Progenitor cell of endocrine pancreas (in vitro differentiated cells): Measurements from ENCODE around the gene ADM2. TPM values are rescaled to one million over a fixed set of nuclear protein-coding genes. Genes with fewer than 3 reads are reported as not detected.

ENCODE experiments used
- DNase-seq: peaks from one replicate; pipeline ENCODE4 v3.0.0; 2021; ENCODE audit warnings: low spot score; ENCODE audit not compliant: unreplicated experiment
- H3K27ac Mint-ChIP-seq: 2 replicates; pipeline ENCODE4 v1.8.0; 2021; ENCODE audit warnings: mild to moderate bottlenecking, moderate library complexity, mixed read lengths
- H3K27me3 Mint-ChIP-seq: 2 replicates; pipeline ENCODE4 v1.8.0; 2021; ENCODE audit warnings: mixed read lengths
- H3K36me3 Mint-ChIP-seq: 2 replicates; pipeline ENCODE4 v1.8.0; 2022; ENCODE audit warnings: mixed read lengths; ENCODE audit not compliant: insufficient read depth
- H3K4me1 Mint-ChIP-seq: 2 replicates; pipeline ENCODE4 v1.8.0; 2021; ENCODE audit warnings: low read depth, mixed read lengths
- H3K4me3 Mint-ChIP-seq: 2 replicates; pipeline ENCODE4 v1.8.0; 2021; ENCODE audit warnings: low read depth, mild to moderate bottlenecking, moderate library complexity, mixed read lengths
- H3K9me3 Mint-ChIP-seq: 2 replicates; pipeline ENCODE4 v1.8.0; 2021; ENCODE audit warnings: low read depth, mixed read lengths
- total RNA-seq: library from RNA; stranded (reverse); gene quantifications from 2 replicates; pipeline ENCODE4 v1.2.1, GENCODE V29; 2021
- TF ChIP-seq, protein P1 (sequence below): fragments of 200-600 bp; sonication (generic); IDR thresholded peaks from one replicate; pipeline ENCODE4 v1.5.0; 2021; ENCODE audit warnings: antibody characterized with exemption, mild to moderate bottlenecking; ENCODE audit not compliant: unreplicated experiment

ADM2 gene
- total RNA-seq, 1 donor from 2014 or later, result 2.9 TPM

DNA sequence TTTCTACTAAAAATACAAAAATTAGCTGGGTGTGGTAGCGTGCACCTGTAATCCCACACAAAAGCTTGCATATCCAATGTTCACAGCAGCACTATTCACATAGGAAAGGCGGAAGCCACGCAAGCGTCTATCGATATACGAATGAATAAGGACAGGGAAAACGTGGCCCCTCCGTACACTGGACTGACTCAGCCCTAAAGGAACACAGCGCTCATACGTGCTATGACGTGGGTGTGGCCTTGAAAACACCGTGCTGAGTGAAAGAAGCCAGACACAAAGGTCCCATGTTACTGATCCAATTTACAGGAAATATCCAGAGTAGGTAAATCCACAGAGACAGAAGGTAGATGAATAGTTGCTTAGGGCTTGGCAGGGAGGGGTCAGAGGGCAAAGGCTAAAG is 19.1 kb downstream of the ADM2 start:
- Mint-ChIP-seq H3K4me3 (no peak overlapping the region), H3K27ac (no peak overlapping the region), H3K27me3 (peaks cover 7% of the 10 kb centered on the region), H3K4me1 (no peaks in the 10 kb centered on the region), H3K9me3 (no peaks in the 10 kb centered on the region), H3K36me3 (no peaks in the 10 kb centered on the region)
- TF ChIP-seq, protein P1, sequence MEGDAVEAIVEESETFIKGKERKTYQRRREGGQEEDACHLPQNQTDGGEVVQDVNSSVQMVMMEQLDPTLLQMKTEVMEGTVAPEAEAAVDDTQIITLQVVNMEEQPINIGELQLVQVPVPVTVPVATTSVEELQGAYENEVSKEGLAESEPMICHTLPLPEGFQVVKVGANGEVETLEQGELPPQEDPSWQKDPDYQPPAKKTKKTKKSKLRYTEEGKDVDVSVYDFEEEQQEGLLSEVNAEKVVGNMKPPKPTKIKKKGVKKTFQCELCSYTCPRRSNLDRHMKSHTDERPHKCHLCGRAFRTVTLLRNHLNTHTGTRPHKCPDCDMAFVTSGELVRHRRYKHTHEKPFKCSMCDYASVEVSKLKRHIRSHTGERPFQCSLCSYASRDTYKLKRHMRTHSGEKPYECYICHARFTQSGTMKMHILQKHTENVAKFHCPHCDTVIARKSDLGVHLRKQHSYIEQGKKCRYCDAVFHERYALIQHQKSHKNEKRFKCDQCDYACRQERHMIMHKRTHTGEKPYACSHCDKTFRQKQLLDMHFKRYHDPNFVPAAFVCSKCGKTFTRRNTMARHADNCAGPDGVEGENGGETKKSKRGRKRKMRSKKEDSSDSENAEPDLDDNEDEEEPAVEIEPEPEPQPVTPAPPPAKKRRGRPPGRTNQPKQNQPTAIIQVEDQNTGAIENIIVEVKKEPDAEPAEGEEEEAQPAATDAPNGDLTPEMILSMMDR, result no peak
- no peak for DNase-seq

DNA sequence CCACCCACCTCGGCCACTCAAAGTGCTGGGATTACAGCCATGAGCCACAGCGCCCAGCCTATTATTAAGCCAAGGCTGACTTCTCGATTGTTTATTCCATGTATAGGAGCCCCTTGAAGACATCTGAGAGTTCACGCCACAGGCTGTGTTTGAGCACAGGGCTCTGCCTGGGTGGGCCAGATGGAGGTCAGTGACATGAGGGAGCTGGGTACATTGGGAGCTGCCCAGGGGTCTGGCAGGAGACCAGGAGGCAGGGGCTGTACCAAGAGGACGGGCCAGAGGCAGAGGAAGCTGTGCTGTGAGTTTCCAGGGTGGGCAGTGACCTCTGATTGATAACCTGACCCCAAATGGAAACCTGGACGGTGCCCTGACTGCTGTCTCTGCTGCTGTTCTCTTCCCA is 20.8 kb downstream of the ADM2 start:
- no peak for DNase-seq
- Mint-ChIP-seq H3K4me3 (no peak overlapping the region), H3K27ac (no peak overlapping the region), H3K9me3 (no peaks in the 10 kb centered on the region), H3K36me3 (no peaks in the 10 kb centered on the region), H3K27me3 (peaks cover 1% of the 10 kb centered on the region), H3K4me1 (peaks cover 1% of the 10 kb centered on the region)
- TF ChIP-seq, protein P1, result no peak

DNA sequence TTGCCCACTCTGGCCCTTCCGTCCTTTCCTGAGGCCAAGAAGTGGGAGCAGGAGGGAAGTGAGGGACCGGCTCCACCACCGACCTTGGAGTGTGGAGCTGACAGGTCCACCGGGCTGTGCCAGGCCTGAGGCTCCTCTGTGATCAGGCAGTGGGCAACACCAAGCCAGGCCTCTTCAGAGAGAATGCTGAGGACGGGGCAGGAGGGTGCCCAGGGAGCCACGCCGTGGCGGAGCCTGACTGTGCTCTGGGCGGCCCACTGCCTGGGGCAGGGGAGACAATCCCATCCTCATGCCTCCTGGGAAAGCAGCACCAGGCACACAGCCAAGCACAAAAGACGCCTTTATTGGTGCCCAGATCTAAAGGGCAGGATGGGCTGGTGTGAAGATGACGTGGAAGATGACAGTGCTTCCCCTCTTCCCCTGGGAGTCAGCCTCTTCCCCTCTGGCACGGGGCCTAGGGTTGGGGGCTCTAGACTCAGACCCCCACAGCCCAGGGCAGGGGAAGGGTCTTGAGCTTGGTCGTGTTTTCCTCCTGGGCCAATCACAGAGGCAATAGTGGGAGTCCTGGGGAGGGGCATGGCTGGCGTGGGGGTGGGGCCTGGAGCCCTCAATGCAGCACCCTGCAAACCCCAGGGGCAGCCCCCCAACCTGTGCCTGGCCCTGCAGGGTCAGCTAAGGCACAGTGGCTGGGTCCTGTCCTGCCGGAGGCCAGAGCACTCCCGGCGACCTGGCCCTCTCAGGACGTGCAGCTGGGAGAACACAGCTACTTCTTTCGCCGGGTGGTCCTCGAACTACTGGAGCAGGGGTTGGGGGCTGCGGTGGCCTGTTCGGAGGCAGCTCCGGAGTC is 21.5 kb downstream of the ADM2 start:
- Mint-ChIP-seq H3K9me3 (no peaks in the 10 kb centered on the region), H3K4me3 (no peak overlapping the region), H3K4me1 (peaks cover 4% of the 10 kb centered on the region), H3K36me3 (no peaks in the 10 kb centered on the region), H3K27ac (no peak overlapping the region), H3K27me3 (no peaks in the 10 kb centered on the region)
- TF ChIP-seq, protein P1, result no peak
- DNase-seq, result no peak

DNA sequence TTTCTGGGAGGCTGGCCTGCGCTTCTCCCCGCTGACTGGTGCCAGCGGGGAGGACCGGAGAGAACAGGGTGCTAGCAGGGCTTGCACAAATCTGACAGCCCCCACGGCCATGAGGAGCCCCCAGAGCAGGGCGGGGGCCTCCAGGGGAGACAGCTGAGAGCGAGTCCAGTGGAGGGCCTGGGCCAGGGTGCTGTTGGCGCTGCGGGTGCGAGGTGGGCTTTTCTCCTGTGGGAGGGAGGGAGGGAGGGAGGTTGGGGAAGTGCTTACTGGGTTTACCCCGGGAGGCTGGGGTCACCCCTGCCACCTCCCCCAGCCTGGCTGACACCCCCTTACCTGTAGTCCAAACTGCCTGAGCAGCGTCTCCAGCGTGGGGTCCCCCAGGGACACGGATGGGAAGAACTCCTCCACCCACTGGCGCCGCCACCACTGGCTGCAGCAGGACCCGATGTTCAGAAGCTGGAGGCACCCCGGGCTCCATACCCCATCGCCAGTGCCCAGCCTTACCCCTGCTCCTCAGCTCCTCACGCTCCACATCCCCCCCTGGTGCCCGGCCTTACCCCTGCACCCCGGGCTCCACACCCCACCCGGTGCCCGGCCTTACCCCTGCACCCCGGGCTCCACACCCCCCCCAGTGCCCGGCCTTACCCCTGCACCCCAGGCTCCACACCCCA is 22.3 kb downstream of the ADM2 start:
- H3K36me3 Mint-ChIP-seq, result no peaks in the 10 kb centered on the region
- H3K4me3 Mint-ChIP-seq, result no peak overlapping the region
- DNase-seq, result no peak
- TF ChIP-seq, protein P1, result no peak
- peaks cover 6% of the 10 kb centered on the region for H3K4me1 Mint-ChIP-seq
- H3K27me3 Mint-ChIP-seq, result no peaks in the 10 kb centered on the region
- H3K27ac Mint-ChIP-seq, result no peak overlapping the region
- H3K9me3 Mint-ChIP-seq, result no peaks in the 10 kb centered on the region

DNA sequence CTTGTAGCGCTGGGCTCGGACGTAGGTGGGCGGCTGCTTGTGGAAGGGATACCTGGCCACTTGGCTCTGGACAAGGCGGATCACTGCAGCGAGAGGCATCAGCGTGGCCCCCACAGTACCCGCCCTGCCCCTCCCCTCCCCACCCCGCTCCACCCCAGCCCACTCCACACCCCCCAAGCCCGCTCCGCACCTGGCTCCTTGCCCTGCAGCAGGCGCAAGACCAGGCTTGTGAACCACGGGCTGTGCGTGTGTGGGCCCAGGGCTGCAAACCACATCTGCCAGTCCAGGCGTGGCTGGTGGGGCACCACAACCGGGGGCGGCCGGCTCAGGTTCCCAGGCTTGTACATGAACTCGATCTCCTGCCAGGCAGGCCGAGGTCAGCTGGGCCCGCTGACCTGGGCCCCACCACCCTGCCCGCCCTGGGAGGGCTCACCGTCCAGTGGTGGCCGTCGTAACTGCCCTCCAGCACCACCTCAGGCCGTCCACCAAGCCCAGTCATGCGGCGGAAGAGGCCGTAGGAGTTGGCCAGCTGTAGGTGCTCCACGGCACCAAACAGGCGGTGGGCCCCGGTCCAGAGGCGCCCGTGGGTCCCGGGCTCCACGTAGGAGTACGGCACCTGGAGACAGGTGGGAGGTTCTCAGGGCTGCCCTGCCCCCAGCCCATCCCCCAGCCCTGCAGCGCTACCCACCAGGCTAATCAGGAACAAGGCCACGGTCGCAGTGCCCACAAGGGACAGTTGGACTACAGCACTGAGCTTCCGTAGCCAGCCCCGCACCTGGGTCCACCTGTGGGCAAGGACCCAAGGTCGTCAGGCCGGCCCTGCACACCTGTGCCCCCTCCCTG is 23.2 kb downstream of the ADM2 start:
- H3K27ac Mint-ChIP-seq, result no peak overlapping the region
- peaks cover 15% of the 10 kb centered on the region for H3K4me1 Mint-ChIP-seq
- no peak overlapping the region for H3K4me3 Mint-ChIP-seq
- TF ChIP-seq, protein P1, result no peak
- no peaks in the 10 kb centered on the region for H3K9me3 Mint-ChIP-seq
- no peaks in the 10 kb centered on the region for H3K36me3 Mint-ChIP-seq
- no peak for DNase-seq
- H3K27me3 Mint-ChIP-seq, result no peaks in the 10 kb centered on the region
